ENCODE results near the gene CCDC27.
"Not testable (repeated sequence)": the region's sequence is repeated elsewhere in the genome, so short reads cannot be mapped to it uniquely, and the experiment has no call there.

DNA sequence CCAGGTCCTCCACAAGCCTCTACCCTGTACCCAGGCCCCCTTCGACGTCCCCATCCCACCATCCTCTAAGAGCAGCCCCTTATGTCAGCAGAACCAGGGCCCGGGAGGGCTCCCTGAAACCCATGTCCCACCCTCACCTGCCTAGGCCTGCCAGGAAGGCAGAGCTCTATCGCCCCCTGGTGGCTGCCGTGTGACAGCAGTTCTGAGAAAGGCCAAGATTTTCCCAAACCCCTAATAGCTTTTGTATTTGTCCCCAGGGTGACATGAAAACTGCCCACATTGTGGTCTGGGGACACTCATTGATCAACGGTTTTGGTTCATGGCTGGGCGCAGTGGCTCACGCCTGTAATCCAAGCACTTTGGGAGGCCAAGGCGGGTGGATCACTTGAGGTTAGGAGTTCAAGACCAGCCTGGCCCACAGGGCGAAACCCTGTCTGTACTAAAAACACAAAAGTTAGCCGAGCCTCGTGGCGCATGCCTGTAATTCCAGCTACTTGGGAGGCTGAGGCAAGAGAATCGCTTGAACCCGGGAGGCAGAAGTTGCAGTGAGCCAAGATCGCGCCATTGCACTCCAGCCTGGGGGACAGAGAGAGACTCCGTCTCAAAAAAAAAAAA is 27.7 kb upstream of the CCDC27 start:
- TF ChIP-seq POLR2A (IDR thresholded peaks at IDR 0.05): not testable (repeated sequence)
- TF ChIP-seq, protein P1, sequence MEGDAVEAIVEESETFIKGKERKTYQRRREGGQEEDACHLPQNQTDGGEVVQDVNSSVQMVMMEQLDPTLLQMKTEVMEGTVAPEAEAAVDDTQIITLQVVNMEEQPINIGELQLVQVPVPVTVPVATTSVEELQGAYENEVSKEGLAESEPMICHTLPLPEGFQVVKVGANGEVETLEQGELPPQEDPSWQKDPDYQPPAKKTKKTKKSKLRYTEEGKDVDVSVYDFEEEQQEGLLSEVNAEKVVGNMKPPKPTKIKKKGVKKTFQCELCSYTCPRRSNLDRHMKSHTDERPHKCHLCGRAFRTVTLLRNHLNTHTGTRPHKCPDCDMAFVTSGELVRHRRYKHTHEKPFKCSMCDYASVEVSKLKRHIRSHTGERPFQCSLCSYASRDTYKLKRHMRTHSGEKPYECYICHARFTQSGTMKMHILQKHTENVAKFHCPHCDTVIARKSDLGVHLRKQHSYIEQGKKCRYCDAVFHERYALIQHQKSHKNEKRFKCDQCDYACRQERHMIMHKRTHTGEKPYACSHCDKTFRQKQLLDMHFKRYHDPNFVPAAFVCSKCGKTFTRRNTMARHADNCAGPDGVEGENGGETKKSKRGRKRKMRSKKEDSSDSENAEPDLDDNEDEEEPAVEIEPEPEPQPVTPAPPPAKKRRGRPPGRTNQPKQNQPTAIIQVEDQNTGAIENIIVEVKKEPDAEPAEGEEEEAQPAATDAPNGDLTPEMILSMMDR (IDR thresholded peaks at IDR 0.05): peak in 3 of 4 experiments; percentile 72 to 93 (median 77)

Measured in sigmoid colon (tissue), 3 donors.